ENCODE results near the gene GNG5. TPM values are rescaled to one million over a fixed set of nuclear protein-coding genes. Genes with fewer than 3 reads are reported as not detected.

The GNG5 gene
- polyA plus RNA-seq, 1 donor from 2014 or later = 263 TPM

GRCh38 chr1:84504580-84505492, 1.5 kb downstream of the GNG5 start:
- Mint-ChIP-seq H3K27me3 (no peaks in the 10 kb centered on the region), H3K27ac (peak overlapping the region; percentile 77 to 97 (median 93)), H3K36me3 (no peaks in the 10 kb centered on the region), H3K4me3 (peak overlapping the region; percentile 90 to 99 (median 98)), H3K9me3 (no peaks in the 10 kb centered on the region), H3K4me1 (peaks cover 29 to 41% (median 35%) of the 10 kb centered on the region in 3 donors)

DNA sequence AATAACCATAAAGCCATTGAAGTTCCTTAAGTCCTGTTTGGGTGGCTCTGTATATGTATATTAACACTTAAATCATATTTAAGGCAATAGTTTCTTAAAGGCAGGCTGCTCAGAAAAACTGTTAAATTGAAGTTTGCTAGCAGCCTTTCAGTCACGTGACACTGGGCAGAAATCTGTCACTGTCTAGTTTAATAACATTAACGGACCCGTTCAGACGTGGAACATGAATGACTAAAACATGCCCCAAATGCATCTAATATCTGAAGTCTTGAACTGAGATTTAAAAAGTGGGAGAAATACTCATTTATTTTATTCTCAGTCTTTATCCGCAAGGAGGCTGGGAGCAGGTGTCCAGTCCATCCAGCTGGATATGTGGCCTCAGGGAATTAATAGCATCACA, 3.5 kb downstream of the GNG5 start:
- peak overlapping the region in 2 of 4 donors; percentile 54 to 90 for H3K4me3 Mint-ChIP-seq
- H3K9me3 Mint-ChIP-seq = no peaks in the 10 kb centered on the region
- no peak overlapping the region for H3K27ac Mint-ChIP-seq
- peaks cover 29 to 42% (median 38%) of the 10 kb centered on the region in 3 donors for H3K4me1 Mint-ChIP-seq
- no peaks in the 10 kb centered on the region for H3K27me3 Mint-ChIP-seq
- H3K36me3 Mint-ChIP-seq = no peaks in the 10 kb centered on the region

DNA sequence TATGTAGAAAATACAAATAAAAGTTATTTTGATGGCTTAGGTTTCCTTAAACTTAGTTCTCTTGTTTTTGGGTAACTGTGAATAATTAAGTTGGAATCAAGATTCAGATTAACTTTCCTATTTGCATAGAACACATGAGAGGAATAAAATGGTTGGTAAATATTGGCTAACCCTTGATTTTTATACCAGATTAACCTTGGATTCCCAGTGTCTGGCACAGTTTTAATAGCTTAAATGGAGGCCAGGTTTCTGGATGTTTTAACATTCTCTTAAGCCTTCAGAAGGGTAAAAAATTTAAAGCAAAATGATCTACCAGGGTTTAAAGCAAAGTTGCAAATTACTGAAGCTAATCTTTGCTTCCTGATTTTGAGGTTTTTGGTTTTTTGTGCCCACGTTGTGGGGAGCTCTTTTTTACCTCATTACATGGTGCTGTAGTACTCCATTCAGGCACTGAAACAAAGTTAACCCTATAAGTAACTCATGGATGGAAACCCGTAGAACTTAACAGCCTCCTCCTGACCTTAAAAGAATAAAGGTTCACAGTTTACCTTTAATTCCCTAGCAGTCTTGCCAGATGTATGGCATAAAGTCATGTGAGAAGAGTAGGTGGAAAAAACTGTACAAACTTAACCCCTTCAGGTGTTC, 8.6 kb downstream of the GNG5 start:
- H3K36me3 Mint-ChIP-seq = peaks cover 2% of the 10 kb centered on the region
- H3K27ac Mint-ChIP-seq = no peak overlapping the region
- H3K4me1 Mint-ChIP-seq = peaks cover 9 to 17% (median 13%) of the 10 kb centered on the region in 3 donors
- H3K9me3 Mint-ChIP-seq = no peaks in the 10 kb centered on the region
- H3K27me3 Mint-ChIP-seq = no peaks in the 10 kb centered on the region
- no peak overlapping the region for H3K4me3 Mint-ChIP-seq

DNA sequence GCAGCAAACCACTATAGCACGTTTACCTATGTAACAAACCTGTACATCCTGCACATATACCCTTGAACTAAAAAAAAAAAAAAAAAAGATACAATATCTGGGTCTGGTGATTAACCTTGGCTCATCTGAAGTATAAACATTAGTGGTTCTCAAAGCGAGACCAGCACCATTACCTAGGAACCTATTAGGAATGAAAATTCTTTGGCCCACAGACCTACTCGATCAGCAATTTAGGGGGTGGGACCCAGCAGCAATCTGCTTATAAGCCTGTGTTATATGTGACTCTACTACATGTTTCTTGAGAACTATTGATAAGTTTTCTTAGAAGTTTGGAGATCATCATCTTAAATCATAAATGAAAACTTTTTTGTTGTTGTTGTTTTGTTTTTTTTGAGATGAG, 9.9 kb downstream of the GNG5 start:
- H3K4me3 Mint-ChIP-seq = no peak overlapping the region
- peaks cover 5 to 14% (median 9%) of the 10 kb centered on the region in 3 donors for H3K4me1 Mint-ChIP-seq
- no peaks in the 10 kb centered on the region for H3K27me3 Mint-ChIP-seq
- H3K9me3 Mint-ChIP-seq = no peaks in the 10 kb centered on the region
- peaks cover 2% of the 10 kb centered on the region for H3K36me3 Mint-ChIP-seq
- no peak overlapping the region for H3K27ac Mint-ChIP-seq

DNA sequence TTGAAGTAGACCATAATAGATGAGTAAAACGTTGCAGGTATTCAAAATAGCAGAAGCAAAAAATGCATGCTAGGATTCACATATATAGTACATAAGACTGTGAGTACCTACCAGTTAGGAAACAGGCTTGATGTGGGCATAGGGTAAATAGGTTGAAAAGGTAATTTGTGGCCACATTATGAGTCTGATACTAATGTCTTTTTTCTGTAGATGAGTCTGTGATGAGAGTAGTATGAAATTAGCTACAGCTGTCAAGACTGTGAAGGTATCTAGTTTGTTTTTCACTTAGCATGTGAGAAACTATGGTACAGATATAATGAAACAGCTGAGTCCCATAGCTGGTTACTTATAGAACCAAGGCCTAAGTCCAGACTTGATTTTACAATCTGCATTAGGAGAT, 12.6 kb downstream of the GNG5 start:
- H3K4me1 Mint-ChIP-seq = peaks cover 3 to 10% (median 5%) of the 10 kb centered on the region in 3 donors
- no peak overlapping the region for H3K4me3 Mint-ChIP-seq
- H3K9me3 Mint-ChIP-seq = no peaks in the 10 kb centered on the region
- H3K27me3 Mint-ChIP-seq = no peaks in the 10 kb centered on the region
- peak overlapping the region in 1 of 3 donors; percentile 1 for H3K27ac Mint-ChIP-seq
- peaks cover 2% of the 10 kb centered on the region for H3K36me3 Mint-ChIP-seq

DNA sequence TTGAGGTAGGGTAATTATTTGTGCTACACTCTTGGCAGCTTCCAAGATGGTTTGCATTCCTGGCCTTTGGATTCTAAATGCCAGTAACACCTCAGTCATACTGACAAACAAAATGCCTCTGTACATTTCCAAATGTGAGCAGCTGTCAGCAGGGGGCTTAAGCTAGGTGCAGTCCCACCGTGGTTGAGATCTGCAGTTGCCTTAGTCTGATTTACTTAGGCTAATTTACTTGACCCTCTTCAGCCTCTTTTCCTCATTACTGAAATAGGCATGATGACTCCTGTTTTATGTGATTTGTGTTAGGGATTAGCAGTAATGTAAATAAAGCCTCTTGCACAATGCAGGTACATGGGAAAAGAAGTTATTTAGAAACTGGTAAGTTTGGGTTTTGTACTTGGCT, 13.7 kb downstream of the GNG5 start:
- H3K27me3 Mint-ChIP-seq = no peaks in the 10 kb centered on the region
- no peak overlapping the region for H3K4me3 Mint-ChIP-seq
- H3K9me3 Mint-ChIP-seq = no peaks in the 10 kb centered on the region
- H3K36me3 Mint-ChIP-seq = peaks cover 2% of the 10 kb centered on the region
- H3K4me1 Mint-ChIP-seq = peaks cover 1 to 4% (median 3%) of the 10 kb centered on the region in 3 donors
- H3K27ac Mint-ChIP-seq = no peak overlapping the region

DNA sequence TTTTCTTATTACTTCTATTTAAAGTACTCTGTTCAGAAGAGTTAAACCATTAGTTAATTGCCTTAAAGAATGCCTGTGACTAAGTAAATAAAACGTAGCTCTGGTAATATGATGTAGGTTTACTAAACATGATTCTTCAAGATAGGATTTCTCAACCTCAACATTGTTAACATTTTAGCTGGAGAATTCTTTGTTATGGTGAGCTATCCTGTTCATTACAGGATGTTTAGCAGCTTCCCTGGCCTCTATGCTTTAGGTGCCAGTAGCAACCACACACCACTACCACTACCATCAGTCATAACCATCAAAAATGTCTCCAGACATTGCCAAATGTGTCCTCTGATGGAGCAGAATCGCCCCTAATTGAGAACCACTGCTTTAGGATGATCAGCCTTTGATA, 16.6 kb downstream of the GNG5 start:
- no peak overlapping the region for H3K4me3 Mint-ChIP-seq
- no peaks in the 10 kb centered on the region for H3K27me3 Mint-ChIP-seq
- H3K36me3 Mint-ChIP-seq = no peaks in the 10 kb centered on the region
- no peak overlapping the region for H3K27ac Mint-ChIP-seq
- H3K4me1 Mint-ChIP-seq = peaks cover 13 to 17% (median 14%) of the 10 kb centered on the region in 3 donors
- H3K9me3 Mint-ChIP-seq = peaks cover 0 to 3% (median 3%) of the 10 kb centered on the region in 3 donors

GRCh38 chr1:84488107-84488506, 18.3 kb downstream of the GNG5 start:
- Mint-ChIP-seq H3K27ac (no peak overlapping the region), H3K9me3 (peaks cover 0 to 3% (median 3%) of the 10 kb centered on the region in 3 donors), H3K36me3 (peaks cover 2% of the 10 kb centered on the region), H3K4me3 (no peak overlapping the region), H3K27me3 (no peaks in the 10 kb centered on the region), H3K4me1 (peaks cover 13 to 28% (median 19%) of the 10 kb centered on the region in 3 donors)

- Mint-ChIP-seq H3K36me3 (peaks cover 10% of the 10 kb centered on the region), H3K4me3 (peak overlapping the region in 3 of 4 donors; percentile 12 to 99 (median 37)), H3K27me3 (peaks cover 10% of the 10 kb centered on the region), H3K9me3 (peaks cover 8 to 16% (median 10%) of the 10 kb centered on the region in 3 donors), H3K27ac (no peak overlapping the region), H3K4me1 (peaks cover 29 to 51% (median 37%) of the 10 kb centered on the region in 3 donors)
These were observed 25.1 kb downstream of the GNG5 start for GRCh38 chr1:84481317-84481716.

DNA sequence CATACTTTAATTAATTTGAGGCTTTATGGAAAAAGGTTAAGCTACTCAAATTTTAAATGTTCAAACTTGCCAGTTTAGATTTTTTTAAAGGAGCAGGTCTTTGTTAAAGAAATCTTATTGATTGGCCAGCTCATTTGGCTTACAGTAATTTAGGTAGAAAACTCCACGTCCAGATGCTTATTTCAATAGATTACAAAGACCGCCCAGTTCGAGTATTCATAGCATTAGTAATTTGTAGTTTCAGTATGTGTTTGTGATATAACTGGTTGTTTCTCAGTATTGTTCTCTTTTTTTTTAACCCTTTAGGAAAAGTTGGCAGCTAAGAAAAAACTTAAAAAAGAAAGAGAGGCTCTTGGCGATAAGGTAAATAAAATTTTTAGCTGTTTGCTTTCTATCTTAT, 25.7 kb downstream of the GNG5 start:
- Mint-ChIP-seq H3K36me3 (peaks cover 10% of the 10 kb centered on the region), H3K4me1 (peaks cover 26 to 46% (median 33%) of the 10 kb centered on the region in 3 donors), H3K27me3 (peaks cover 10% of the 10 kb centered on the region), H3K9me3 (peaks cover 7 to 13% (median 8%) of the 10 kb centered on the region in 3 donors), H3K27ac (no peak overlapping the region), H3K4me3 (peak overlapping the region; percentile 2 to 99 (median 36))

DNA sequence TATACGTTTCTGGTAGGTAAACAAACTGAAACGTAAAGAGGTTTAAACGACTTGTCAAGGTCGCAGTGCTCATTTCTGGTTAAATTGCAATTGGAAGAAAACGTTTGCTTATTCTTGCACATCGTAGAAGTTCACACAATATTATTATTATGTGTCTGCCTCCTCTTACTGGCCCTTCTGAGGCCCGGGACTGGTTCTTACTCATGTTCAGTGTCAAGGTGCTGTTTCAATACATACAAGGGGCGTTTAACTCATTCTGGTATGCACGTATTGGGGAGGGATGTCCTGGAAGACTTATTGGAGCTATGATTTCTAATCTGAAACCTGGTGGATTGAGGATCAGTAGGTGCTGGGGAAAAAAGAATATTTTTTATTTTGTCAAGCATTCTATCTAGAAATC, 26.4 kb downstream of the GNG5 start:
- Mint-ChIP-seq H3K27me3 (peaks cover 10% of the 10 kb centered on the region), H3K4me1 (peaks cover 26 to 45% (median 33%) of the 10 kb centered on the region in 3 donors), H3K36me3 (peaks cover 10% of the 10 kb centered on the region), H3K4me3 (peak overlapping the region; percentile 96 to 100 (median 99)), H3K9me3 (peaks cover 7 to 13% (median 8%) of the 10 kb centered on the region in 3 donors), H3K27ac (peak overlapping the region; percentile 91 to 100 (median 97))

DNA sequence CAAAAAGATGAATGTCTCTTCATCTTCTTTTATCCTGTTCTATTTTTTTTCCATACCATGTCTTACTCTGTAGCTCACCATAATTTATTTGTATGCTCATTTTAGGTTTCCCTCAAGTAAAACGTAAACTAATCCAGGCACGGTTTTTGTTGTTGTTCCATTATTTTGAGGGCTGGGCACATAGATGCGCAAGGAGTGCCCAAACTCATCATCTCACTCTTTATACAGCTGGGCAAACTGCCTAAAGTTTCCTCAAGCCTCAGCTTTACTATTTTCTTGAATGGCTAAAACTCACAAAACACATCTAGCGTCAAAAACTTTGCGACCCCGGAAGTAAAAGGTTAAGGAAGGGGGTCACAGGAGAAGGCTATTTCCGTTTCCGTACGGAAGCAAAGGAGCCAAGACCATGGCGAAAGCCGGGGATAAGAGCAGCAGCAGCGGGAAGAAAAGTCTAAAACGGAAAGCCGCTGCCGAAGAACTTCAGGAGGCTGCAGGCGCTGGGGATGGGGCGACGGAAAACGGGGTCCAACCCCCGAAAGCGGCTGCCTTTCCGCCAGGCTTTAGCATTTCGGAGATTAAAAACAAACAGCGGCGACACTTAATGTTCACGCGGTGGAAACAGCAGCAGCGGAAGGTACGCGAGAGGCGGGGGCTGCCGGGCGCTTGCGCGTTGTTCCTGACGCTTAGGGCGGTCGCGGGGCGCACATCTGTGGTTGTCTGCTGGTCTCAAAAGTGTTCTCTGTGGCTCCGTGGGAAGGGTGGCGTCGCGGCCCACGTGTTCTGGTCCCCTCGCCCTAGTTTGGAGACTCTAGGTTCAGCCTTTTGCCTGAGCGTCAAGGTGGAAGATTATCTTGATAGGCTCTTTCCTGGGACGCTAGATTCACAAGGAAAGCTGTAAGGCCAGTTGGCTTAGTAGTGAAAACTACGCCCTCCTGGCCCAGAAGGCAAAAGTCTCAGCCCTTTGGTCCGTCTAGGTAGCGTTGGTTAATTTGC, 27.2 kb downstream of the GNG5 start, which contains the start of gene RPF1:
TSS of gene RPF1 (plus strand) at position 391 of the 993 bp plus-strand sequence. CDS start at position 407, 16 bp downstream.
- Mint-ChIP-seq H3K4me1 (peaks cover 26 to 41% (median 31%) of the 10 kb centered on the region in 3 donors), H3K9me3 (peaks cover 7 to 15% (median 8%) of the 10 kb centered on the region in 3 donors), H3K27ac (peak within 1 kb of the TSS; percentile 91 to 100 (median 97)), H3K4me3 (peak within 1 kb of the TSS; percentile 96 to 100 (median 99)), H3K36me3 (peaks cover 10% of the 10 kb centered on the region), H3K27me3 (peaks cover 16% of the 10 kb centered on the region)

DNA sequence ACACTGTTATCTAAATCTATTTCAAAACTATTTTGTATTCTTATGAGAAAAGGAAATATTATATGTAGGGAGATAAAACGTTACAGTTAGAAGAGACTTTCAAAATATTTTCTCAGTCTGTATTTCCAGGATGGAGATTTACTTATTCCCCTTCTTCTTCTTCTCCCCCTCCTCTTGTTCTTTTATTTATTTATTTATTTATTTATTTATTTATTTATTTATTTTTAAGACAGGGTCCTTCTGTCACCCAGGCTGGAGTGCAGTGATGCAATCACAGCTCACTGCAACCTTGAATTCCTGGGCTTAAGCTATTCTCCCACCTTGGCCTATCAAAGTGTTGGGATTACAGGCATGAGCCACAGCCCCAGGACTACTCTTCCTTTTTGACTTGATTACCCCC, 30.2 kb downstream of the GNG5 start:
- Mint-ChIP-seq H3K27ac (no peak overlapping the region), H3K36me3 (peaks cover 4% of the 10 kb centered on the region), H3K9me3 (peaks cover 8 to 15% (median 10%) of the 10 kb centered on the region in 3 donors), H3K27me3 (peaks cover 24% of the 10 kb centered on the region), H3K4me3 (no peak overlapping the region), H3K4me1 (peaks cover 13 to 20% (median 16%) of the 10 kb centered on the region in 3 donors)

DNA sequence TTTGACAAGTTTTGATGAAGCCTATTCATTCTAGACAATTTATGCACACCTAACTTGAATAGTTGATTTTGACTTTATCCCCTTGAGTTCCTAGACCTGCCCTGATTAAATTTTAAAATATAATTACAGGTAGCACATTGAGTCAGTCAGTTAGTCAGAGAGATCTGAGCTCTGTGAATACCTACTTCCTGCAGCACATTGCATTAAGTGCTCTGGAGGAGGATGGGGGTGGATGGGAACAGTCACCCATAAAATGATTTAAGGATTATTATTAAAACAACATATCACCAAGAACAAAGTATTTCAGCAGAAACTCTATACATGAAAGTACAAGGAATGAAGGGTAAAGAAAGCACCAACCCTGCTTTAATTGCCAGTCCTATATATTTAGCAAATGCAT, 39.1 kb downstream of the GNG5 start:
- Mint-ChIP-seq H3K4me1 (no peaks in the 10 kb centered on the region), H3K4me3 (no peak overlapping the region), H3K27me3 (peaks cover 27% of the 10 kb centered on the region), H3K36me3 (no peaks in the 10 kb centered on the region), H3K9me3 (peaks cover 0 to 6% (median 1%) of the 10 kb centered on the region in 3 donors), H3K27ac (no peak overlapping the region)

All from IgD-negative memory B cell (primary cell).